ENCODE results near the gene IL1RAPL1.

IL1RAPL1 gene

DNA sequence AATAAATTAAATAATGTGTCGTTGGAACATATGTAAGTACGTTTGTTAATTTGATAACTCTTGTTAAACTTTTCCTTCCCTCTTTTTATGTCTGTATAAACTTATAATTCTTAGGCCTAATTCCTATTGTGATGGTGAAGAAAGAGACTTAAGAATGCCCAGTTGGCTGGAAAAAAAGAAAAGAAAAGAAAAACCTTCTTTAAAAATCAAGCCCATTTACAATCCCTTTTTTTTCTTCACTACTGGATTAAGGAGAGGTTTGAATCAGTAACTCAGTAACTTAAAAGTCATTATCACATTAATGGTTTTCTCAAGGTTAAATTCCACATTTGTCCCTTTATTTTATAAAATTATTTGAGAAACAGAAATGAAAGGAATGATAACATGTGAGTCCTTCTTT is 1374.8 kb downstream of the IL1RAPL1 start:
- no peak for ATAC-seq
- no peak for TF ChIP-seq PATZ1 (CRISPR knock-in tag; IDR thresholded peaks at IDR 0.05; ENCODE audit: borderline replicate concordance)
- TF ChIP-seq SNAI2 (CRISPR knock-in tag; IDR thresholded peaks at IDR 0.05) = no peak
- no peak for TF ChIP-seq TOX (CRISPR knock-in tag; IDR thresholded peaks at IDR 0.05; ENCODE audit: borderline replicate concordance)
- TF ChIP-seq TCF4 (CRISPR knock-in tag; IDR thresholded peaks at IDR 0.05; ENCODE audit: borderline replicate concordance) = no peak
- TF ChIP-seq POU6F1 (CRISPR knock-in tag; IDR thresholded peaks at IDR 0.05; ENCODE audit: borderline replicate concordance, low read depth) = no peak
- no peak for TF ChIP-seq GLIS3 (CRISPR knock-in tag; IDR thresholded peaks at IDR 0.05)
- no peak for TF ChIP-seq TSHZ2 (CRISPR knock-in tag; IDR thresholded peaks at IDR 0.05)
- TF ChIP-seq ARNTL (CRISPR knock-in tag; IDR thresholded peaks at IDR 0.05; ENCODE audit: borderline replicate concordance, low read depth) = no peak
- TF ChIP-seq OSR1 (CRISPR knock-in tag; IDR thresholded peaks at IDR 0.05) = no peak
- TF ChIP-seq ZNF70 (CRISPR knock-in tag; IDR thresholded peaks at IDR 0.05) = no peak
- TF ChIP-seq ZFP30 (CRISPR knock-in tag; IDR thresholded peaks at IDR 0.05) = no peak
- TF ChIP-seq, protein P1, sequence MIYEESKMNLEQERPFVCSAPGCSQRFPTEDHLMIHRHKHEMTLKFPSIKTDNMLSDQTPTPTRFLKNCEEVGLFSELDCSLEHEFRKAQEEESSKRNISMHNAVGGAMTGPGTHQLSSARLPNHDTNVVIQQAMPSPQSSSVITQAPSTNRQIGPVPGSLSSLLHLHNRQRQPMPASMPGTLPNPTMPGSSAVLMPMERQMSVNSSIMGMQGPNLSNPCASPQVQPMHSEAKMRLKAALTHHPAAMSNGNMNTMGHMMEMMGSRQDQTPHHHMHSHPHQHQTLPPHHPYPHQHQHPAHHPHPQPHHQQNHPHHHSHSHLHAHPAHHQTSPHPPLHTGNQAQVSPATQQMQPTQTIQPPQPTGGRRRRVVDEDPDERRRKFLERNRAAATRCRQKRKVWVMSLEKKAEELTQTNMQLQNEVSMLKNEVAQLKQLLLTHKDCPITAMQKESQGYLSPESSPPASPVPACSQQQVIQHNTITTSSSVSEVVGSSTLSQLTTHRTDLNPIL (CRISPR knock-in tag; IDR thresholded peaks at IDR 0.05; ENCODE audit: low read depth) = no peak
- TF ChIP-seq ZC3H10 (CRISPR knock-in tag; IDR thresholded peaks at IDR 0.05) = no peak
- no peak for TF ChIP-seq ZFP3 (CRISPR knock-in tag; IDR thresholded peaks at IDR 0.05)
- no peak for TF ChIP-seq RARB (CRISPR knock-in tag; IDR thresholded peaks at IDR 0.05)
- TF ChIP-seq ZNF8 (CRISPR knock-in tag; IDR thresholded peaks at IDR 0.05) = no peak
- TF ChIP-seq ZNF565 (CRISPR knock-in tag; conservative IDR thresholded peaks at IDR 0.05; ENCODE audit: low read depth) = no peak
- no peak for TF ChIP-seq CSDC2 (CRISPR knock-in tag; IDR thresholded peaks at IDR 0.05)

DNA sequence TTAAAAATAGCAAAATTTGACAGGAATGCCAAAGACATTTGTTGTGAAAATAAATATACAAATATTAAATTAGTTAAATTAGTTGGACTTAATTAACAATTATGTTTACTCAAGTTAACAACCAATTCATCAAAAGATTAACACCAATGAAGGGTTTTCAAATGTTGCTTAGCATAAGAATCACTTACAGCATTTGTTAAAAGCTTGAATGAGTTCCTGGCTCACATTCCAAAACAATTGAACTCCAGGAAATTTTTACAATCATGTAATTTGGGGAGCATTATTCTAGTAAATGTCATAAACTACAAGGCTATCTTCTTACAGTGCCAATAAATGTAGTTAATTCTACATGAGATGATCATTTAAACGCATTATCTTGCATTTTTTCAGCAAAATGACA is 1378.4 kb downstream of the IL1RAPL1 start:
- TF ChIP-seq ZC3H10 (CRISPR knock-in tag; IDR thresholded peaks at IDR 0.05) (no peak), ZNF70 (CRISPR knock-in tag; IDR thresholded peaks at IDR 0.05) (no peak), ESRRG (CRISPR knock-in tag; IDR thresholded peaks at IDR 0.05) (no peak), ZFP3 (CRISPR knock-in tag; IDR thresholded peaks at IDR 0.05) (no peak), RARB (CRISPR knock-in tag; IDR thresholded peaks at IDR 0.05) (no peak), ARNTL (CRISPR knock-in tag; IDR thresholded peaks at IDR 0.05; ENCODE audit: borderline replicate concordance, low read depth) (no peak)
- TF ChIP-seq, protein P1 (CRISPR knock-in tag; IDR thresholded peaks at IDR 0.05; ENCODE audit: low read depth) = no peak
- no peak for ATAC-seq

GRCh38 chrX:29992083-29992482 is 1404.8 kb downstream of the IL1RAPL1 start:
- ATAC-seq = no peak

More at GRCh38 chrX:29992083-29992482, 1404.8 kb downstream of the IL1RAPL1 start:
- TF ChIP-seq, protein P2, sequence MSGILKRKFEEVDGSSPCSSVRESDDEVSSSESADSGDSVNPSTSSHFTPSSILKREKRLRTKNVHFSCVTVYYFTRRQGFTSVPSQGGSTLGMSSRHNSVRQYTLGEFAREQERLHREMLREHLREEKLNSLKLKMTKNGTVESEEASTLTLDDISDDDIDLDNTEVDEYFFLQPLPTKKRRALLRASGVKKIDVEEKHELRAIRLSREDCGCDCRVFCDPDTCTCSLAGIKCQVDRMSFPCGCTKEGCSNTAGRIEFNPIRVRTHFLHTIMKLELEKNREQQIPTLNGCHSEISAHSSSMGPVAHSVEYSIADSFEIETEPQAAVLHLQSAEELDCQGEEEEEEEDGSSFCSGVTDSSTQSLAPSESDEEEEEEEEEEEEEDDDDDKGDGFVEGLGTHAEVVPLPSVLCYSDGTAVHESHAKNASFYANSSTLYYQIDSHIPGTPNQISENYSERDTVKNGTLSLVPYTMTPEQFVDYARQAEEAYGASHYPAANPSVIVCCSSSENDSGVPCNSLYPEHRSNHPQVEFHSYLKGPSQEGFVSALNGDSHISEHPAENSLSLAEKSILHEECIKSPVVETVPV (CRISPR knock-in tag; IDR thresholded peaks at IDR 0.05) = no peak
- TF ChIP-seq ARNTL (CRISPR knock-in tag; IDR thresholded peaks at IDR 0.05; ENCODE audit: borderline replicate concordance, low read depth) (no peak), PPARA (CRISPR knock-in tag; IDR thresholded peaks at IDR 0.05; ENCODE audit: borderline replicate concordance) (no peak), ESRRG (CRISPR knock-in tag; IDR thresholded peaks at IDR 0.05) (no peak), BACH2 (CRISPR knock-in tag; IDR thresholded peaks at IDR 0.05; ENCODE audit: borderline replicate concordance) (no peak), TOX (CRISPR knock-in tag; IDR thresholded peaks at IDR 0.05; ENCODE audit: borderline replicate concordance) (no peak), SNAI2 (CRISPR knock-in tag; IDR thresholded peaks at IDR 0.05) (no peak), CSDC2 (CRISPR knock-in tag; IDR thresholded peaks at IDR 0.05) (no peak), ZFP30 (CRISPR knock-in tag; IDR thresholded peaks at IDR 0.05) (no peak), GLIS3 (CRISPR knock-in tag; IDR thresholded peaks at IDR 0.05) (no peak), POU6F1 (CRISPR knock-in tag; IDR thresholded peaks at IDR 0.05; ENCODE audit: borderline replicate concordance, low read depth) (no peak), PATZ1 (CRISPR knock-in tag; IDR thresholded peaks at IDR 0.05; ENCODE audit: borderline replicate concordance) (no peak), ZNF70 (CRISPR knock-in tag; IDR thresholded peaks at IDR 0.05) (no peak)

All from SK-N-SH treated with all-trans-retinoic acid at 6 μM for 48 hours (cell line).